Measurements from ENCODE around the gene DNAAF8. TPM values are rescaled to one million over a fixed set of nuclear protein-coding genes. Genes with fewer than 3 reads are reported as not detected.

The DNAAF8 gene
- total RNA-seq, 3 donors from 2014 or later, result 0.16 to 0.47 (median 0.25) TPM

Other genes with a start within 250 kb of the DNAAF8 start
- gene CDIP1, start 195.8 kb upstream of the DNAAF8 start, total RNA-seq, result 10 to 100 TPM; 33.2 to 41.6 (median 39.7) TPM
- under 1 TPM in 2 of 3 donors, not detected in 1; 0.05 to 0.10 TPM for gene C16orf96, start 178.2 kb upstream of the DNAAF8 start, total RNA-seq
- gene UBALD1, start 119.6 kb upstream of the DNAAF8 start, total RNA-seq, result 10 to 100 TPM; 22.5 to 27.2 (median 23.7) TPM
- 10 to 100 TPM; 56.5 to 60.5 (median 58.0) TPM for gene MGRN1, start 109.7 kb upstream of the DNAAF8 start, total RNA-seq
- 10 to 100 TPM; 53.1 to 56.8 (median 54.1) TPM for gene NUDT16L1, start 41.0 kb upstream of the DNAAF8 start, total RNA-seq
- gene ANKS3, start 266 bp upstream of the DNAAF8 start, total RNA-seq, result 10 to 100 TPM; 19.4 to 24.1 (median 21.8) TPM
- 10 to 100 TPM; 10.3 to 12.4 (median 12.2) TPM for gene ZNF500, start 32.6 kb downstream of the DNAAF8 start, total RNA-seq
- not detected for gene SEPTIN12, start 53.8 kb downstream of the DNAAF8 start, total RNA-seq
- gene SMIM22, start 60.8 kb downstream of the DNAAF8 start, total RNA-seq, result not detected
- 1 to 10 TPM; 4.1 to 6.3 (median 6.2) TPM for gene ROGDI, start 68.1 kb downstream of the DNAAF8 start, total RNA-seq
- 100 to 1,000 TPM; 109 to 116 (median 114) TPM for gene GLYR1, start 112.8 kb downstream of the DNAAF8 start, total RNA-seq
- 10 to 100 TPM; 38.2 to 44.6 (median 42.2) TPM for gene UBN1, start 112.9 kb downstream of the DNAAF8 start, total RNA-seq
- under 1 TPM; 0.08 to 0.11 (median 0.08) TPM for gene PPL, start 202.6 kb downstream of the DNAAF8 start, total RNA-seq
- not detected for gene SEC14L5, start 223.8 kb downstream of the DNAAF8 start, total RNA-seq